Neuronal stem cell (in vitro differentiated cells): ENCODE data around the gene ASXL3. TPM values are rescaled to one million over a fixed set of nuclear protein-coding genes. Genes with fewer than 3 reads are reported as not detected.

Experiments
- DNase-seq: peaks from one replicate; pipeline ENCODE4 v3.0.0-alpha.2; 2013; ENCODE audit warnings: low spot score
- H2AFZ ChIP-seq: one replicate; pipeline ENCODE4 v1.6.1; 2013; ENCODE audit warnings: mild to moderate bottlenecking, low read length, inconsistent platforms
- H2AK5ac ChIP-seq: 2 replicates; pipeline ENCODE4 v1.6.1; 2013; ENCODE audit warnings: low read depth, mild to moderate bottlenecking, inconsistent platforms, low read length, moderate library complexity, mixed read lengths
- H2BK120ac ChIP-seq: 2 replicates; pipeline ENCODE4 v1.6.1; 2013; ENCODE audit warnings: low read depth, mild to moderate bottlenecking, inconsistent platforms, low read length, moderate library complexity, mixed read lengths
- H2BK12ac ChIP-seq: one replicate; pipeline ENCODE4 v1.6.1; 2013; ENCODE audit warnings: low read length, inconsistent platforms
- H2BK15ac ChIP-seq: 2 replicates; pipeline ENCODE4 v1.6.1; 2013; ENCODE audit warnings: mild to moderate bottlenecking, low read length, inconsistent platforms, mixed read lengths
- H2BK5ac ChIP-seq: one replicate; pipeline ENCODE4 v1.6.1; 2013; ENCODE audit warnings: inconsistent platforms, mild to moderate bottlenecking, low read length, moderate library complexity
- H3K14ac ChIP-seq: one replicate; pipeline ENCODE4 v1.6.1; 2013; ENCODE audit warnings: low read length, inconsistent platforms
- H3K18ac ChIP-seq: 2 replicates; pipeline ENCODE4 v1.6.1; 2013; ENCODE audit warnings: low read length, inconsistent platforms
- H3K23ac ChIP-seq: 2 replicates; pipeline ENCODE4 v1.6.1; 2013; ENCODE audit warnings: low read depth, mild to moderate bottlenecking, mixed read lengths, low read length, inconsistent platforms; ENCODE audit not compliant: poor library complexity
- H3K27ac ChIP-seq: replicated peaks from 3 replicates; pipeline ENCODE4 v1.5.1; 2013; ENCODE audit warnings: low read length, inconsistent platforms
- H3K27me3 ChIP-seq, 3 experiments: 2 replicates each; pipeline ENCODE4 v1.6.1; 2013; ENCODE audit warnings: low read length in 3 of 3, mild to moderate bottlenecking in 2 of 3, inconsistent platforms in 1 of 3, low read depth in 1 of 3, mixed read lengths in 1 of 3, moderate library complexity in 1 of 3; ENCODE audit not compliant: control insufficient read depth in 3 of 3, insufficient read depth in 3 of 3
- H3K36me3 ChIP-seq, 2 donors: replicated peaks in 1 of 2; 2 replicates each; pipeline ENCODE4 v1.6.1; 2013; ENCODE audit warnings: low read length in 2 of 2; ENCODE audit not compliant: control insufficient read depth in 2 of 2, insufficient read depth in 2 of 2
- H3K4ac ChIP-seq: 2 replicates; pipeline ENCODE4 v1.6.1; 2013; ENCODE audit warnings: inconsistent platforms, mild to moderate bottlenecking, low read length, moderate library complexity
- H3K4me1 ChIP-seq, 2 donors: 1 replicate in 1 of 2; 2 replicates in 1 of 2; pipeline ENCODE4 v1.6.1; 2013; ENCODE audit warnings: low read length in 2 of 2, low read depth in 1 of 2; ENCODE audit not compliant: control insufficient read depth in 2 of 2, insufficient read depth in 1 of 2
- H3K4me2 ChIP-seq: one replicate; pipeline ENCODE4 v1.6.1; 2013; ENCODE audit warnings: mild to moderate bottlenecking, low read length, inconsistent platforms; ENCODE audit not compliant: insufficient read depth, poor library complexity, severe bottlenecking
- H3K4me3 ChIP-seq, 2 donors: 2 replicates each; pipeline ENCODE4 v1.5.1; 2013; ENCODE audit warnings: low read length in 2 of 2, mild to moderate bottlenecking in 2 of 2, inconsistent platforms in 1 of 2, moderate library complexity in 1 of 2
- H3K79me1 ChIP-seq: one replicate; pipeline ENCODE4 v1.6.1; 2013; ENCODE audit warnings: low read depth, mild to moderate bottlenecking, inconsistent platforms, low read length, moderate library complexity
- H3K9ac ChIP-seq: one replicate; pipeline ENCODE4 v1.6.1; 2013; ENCODE audit warnings: mild to moderate bottlenecking, low read depth, low read length, inconsistent platforms; ENCODE audit not compliant: poor library complexity
- H3K9me3 ChIP-seq, 2 donors: replicated peaks in 1 of 2; 2 replicates each; pipeline versions ENCODE3 to v1.6.1; 2013; ENCODE audit warnings: low read length in 2 of 2, mild to moderate bottlenecking in 2 of 2, inconsistent platforms in 1 of 2, low read depth in 1 of 2, mixed read lengths in 1 of 2, moderate library complexity in 1 of 2; ENCODE audit not compliant: control insufficient read depth in 2 of 2, insufficient read depth in 1 of 2
- H4K8ac ChIP-seq: one replicate; pipeline ENCODE4 v1.6.1; 2013; ENCODE audit warnings: low read depth, mild to moderate bottlenecking, inconsistent platforms, low read length, moderate library complexity
- H4K91ac ChIP-seq: one replicate; pipeline ENCODE4 v1.6.1; 2013; ENCODE audit warnings: low read length, low read depth, mild to moderate bottlenecking, inconsistent platforms; ENCODE audit not compliant: poor library complexity
- WGBS, 2 donors: extraction: QIAGEN DNeasy Blood & Tissue Kit; methylation state at CpG; one replicate each; pipeline ENCODE4 v1.1.7; 2013; ENCODE audit warnings: missing lambda C conversion rate in 2 of 2, mixed read lengths in 1 of 2; ENCODE audit not compliant: insufficient read length in 2 of 2, insufficient replicate concordance in 1 of 2; ENCODE audit errors: extremely low coverage in 2 of 2; 5-methylcytosine and 5-hydroxymethylcytosine counted together
- polyA plus RNA-seq, 2 experiments: library from polyadenylated mRNA; stranded (reverse); fragments of 200-250 nt; gene quantifications; one replicate each; pipeline ENCODE4 v1.2.3, GENCODE V29; 2013

The ASXL3 gene
- polyA plus RNA-seq (2013, experiment 1 of 2): 2.1 TPM
- 2.2 TPM for polyA plus RNA-seq (2013, experiment 2 of 2)

- no CpG with 5 or more reads among the region's 103 CpGs for whole genome bisulfite sequencing, 2 donors
- peaks cover 9 to 27% of the 10 kb centered on the region in 2 donors for H3K4me1 ChIP-seq
- peak within 1 kb of the TSS; percentile 8 for H3K27ac ChIP-seq
These were observed at the start of gene ASXL3 for GRCh38 chr18:33577685-33578517. TSS of gene ASXL3 (plus strand) at chr18:33578219. CDS start at chr18:33578632, 413 bp downstream.

DNA sequence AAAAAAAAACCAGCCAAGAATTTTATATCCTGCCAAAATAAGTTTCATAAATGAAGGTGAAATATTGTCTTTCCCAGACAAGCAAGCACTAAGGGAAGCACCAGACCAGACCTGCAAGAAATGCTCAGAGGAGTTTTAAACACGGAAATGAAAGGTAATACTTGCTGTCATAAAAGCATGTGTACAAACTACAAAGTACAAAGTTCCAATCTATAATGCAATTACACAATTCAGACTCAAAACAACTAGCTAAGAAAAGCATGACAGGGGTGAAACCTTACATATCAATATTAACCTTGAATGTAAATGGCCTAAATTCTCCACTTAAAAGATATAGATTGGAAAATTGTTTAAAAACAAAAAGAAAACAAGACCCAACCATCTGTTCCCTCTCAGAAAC, 45.0 kb upstream of the ASXL3 start:
- no peak overlapping the region for H2BK12ac ChIP-seq
- no peak overlapping the region for H2BK15ac ChIP-seq
- H3K4me1 ChIP-seq: no peaks in the 10 kb centered on the region
- H3K9me3 ChIP-seq: no peaks in the 10 kb centered on the region
- no peak overlapping the region for H3K4me3 ChIP-seq
- no peaks in the 10 kb centered on the region for H3K36me3 ChIP-seq
- H4K91ac ChIP-seq: no peak overlapping the region
- DNase-seq: no peak
- no peak overlapping the region for H3K23ac ChIP-seq
- H3K79me1 ChIP-seq: no peaks in the 10 kb centered on the region
- no peak overlapping the region for H3K4ac ChIP-seq
- H2BK120ac ChIP-seq: no peak overlapping the region
- WGBS, 2 donors: no CpG with 5 or more reads among the region's 1 CpG
- no peak overlapping the region for H3K27ac ChIP-seq
- H2AFZ ChIP-seq: no peak overlapping the region
- H4K8ac ChIP-seq: no peak overlapping the region
- no peak overlapping the region for H3K18ac ChIP-seq
- no peak overlapping the region for H3K14ac ChIP-seq
- no peak overlapping the region for H2AK5ac ChIP-seq
- H2BK5ac ChIP-seq: no peak overlapping the region
- no peak overlapping the region for H3K9ac ChIP-seq
- H3K4me2 ChIP-seq: no peak overlapping the region
- H3K27me3 ChIP-seq: no peaks in the 10 kb centered on the region

More at GRCh38 chr18:33577685-33578517, at the start of gene ASXL3:
- H2BK5ac ChIP-seq: no peak within 1 kb of the TSS
- H2BK12ac ChIP-seq: peak within 1 kb of the TSS; percentile 67
- no peak within 1 kb of the TSS for H3K23ac ChIP-seq
- no peaks in the 10 kb centered on the region for H3K27me3 ChIP-seq
- H3K4ac ChIP-seq: peak within 1 kb of the TSS; percentile 54
- H3K14ac ChIP-seq: peak within 1 kb of the TSS; percentile 56
- peak within 1 kb of the TSS; percentile 94 for H3K18ac ChIP-seq
- H2AFZ ChIP-seq: peak within 1 kb of the TSS; percentile 99
- peak within 1 kb of the TSS; percentile 84 for H2BK15ac ChIP-seq
- peak within 1 kb of the TSS; percentile 69 for H3K4me2 ChIP-seq
- peak within 1 kb of the TSS; percentile 35 for H2AK5ac ChIP-seq
- H4K91ac ChIP-seq: peak within 1 kb of the TSS; percentile 87
- H3K79me1 ChIP-seq: peaks cover 4% of the 10 kb centered on the region
- peak; percentile 54 for DNase-seq
- H3K4me3 ChIP-seq: peak within 1 kb of the TSS; percentile 84 to 86
- peak within 1 kb of the TSS; percentile 100 for H4K8ac ChIP-seq
- peak within 1 kb of the TSS; percentile 97 for H3K9ac ChIP-seq
- H3K9me3 ChIP-seq: no peaks in the 10 kb centered on the region
- no peaks in the 10 kb centered on the region for H3K36me3 ChIP-seq
- H2BK120ac ChIP-seq: peak within 1 kb of the TSS; percentile 6

DNA sequence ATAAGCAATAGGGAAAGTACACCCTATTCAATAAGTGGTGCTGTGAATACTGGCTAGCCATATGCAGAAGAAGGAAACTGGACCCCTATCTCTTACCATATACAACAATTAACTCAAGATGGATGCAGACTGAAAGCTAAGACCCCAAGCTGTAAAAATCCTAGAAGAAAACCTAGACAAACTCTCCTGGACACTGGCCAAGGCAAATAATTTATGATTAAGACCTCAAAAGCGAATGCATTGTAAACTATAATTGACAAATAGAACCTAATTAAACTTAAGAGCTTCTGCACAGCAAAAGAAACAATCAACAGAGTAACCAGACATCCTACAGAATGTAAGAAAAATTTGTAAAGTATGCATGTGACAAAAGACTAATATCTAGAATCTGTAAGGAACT, 41.1 kb upstream of the ASXL3 start:
- H3K9me3 ChIP-seq: no peaks in the 10 kb centered on the region
- no peak overlapping the region for H2BK15ac ChIP-seq
- no peaks in the 10 kb centered on the region for H3K27me3 ChIP-seq
- H3K4ac ChIP-seq: no peak overlapping the region
- H3K79me1 ChIP-seq: no peaks in the 10 kb centered on the region
- no peak overlapping the region for H3K27ac ChIP-seq
- no peak for DNase-seq
- H3K4me3 ChIP-seq: no peak overlapping the region
- H4K8ac ChIP-seq: no peak overlapping the region
- H2BK5ac ChIP-seq: no peak overlapping the region
- H3K18ac ChIP-seq: no peak overlapping the region
- no peak overlapping the region for H2AFZ ChIP-seq
- H3K4me2 ChIP-seq: no peak overlapping the region
- H3K9ac ChIP-seq: no peak overlapping the region
- no peak overlapping the region for H2BK12ac ChIP-seq
- H2BK120ac ChIP-seq: no peak overlapping the region
- H4K91ac ChIP-seq: no peak overlapping the region
- H3K23ac ChIP-seq: no peak overlapping the region
- H3K36me3 ChIP-seq: no peaks in the 10 kb centered on the region
- no peak overlapping the region for H3K14ac ChIP-seq
- peaks cover 0 to 4% of the 10 kb centered on the region in 2 donors for H3K4me1 ChIP-seq
- no peak overlapping the region for H2AK5ac ChIP-seq
- no CpG with 5 or more reads among the region's 1 CpG for WGBS, 2 donors

DNA sequence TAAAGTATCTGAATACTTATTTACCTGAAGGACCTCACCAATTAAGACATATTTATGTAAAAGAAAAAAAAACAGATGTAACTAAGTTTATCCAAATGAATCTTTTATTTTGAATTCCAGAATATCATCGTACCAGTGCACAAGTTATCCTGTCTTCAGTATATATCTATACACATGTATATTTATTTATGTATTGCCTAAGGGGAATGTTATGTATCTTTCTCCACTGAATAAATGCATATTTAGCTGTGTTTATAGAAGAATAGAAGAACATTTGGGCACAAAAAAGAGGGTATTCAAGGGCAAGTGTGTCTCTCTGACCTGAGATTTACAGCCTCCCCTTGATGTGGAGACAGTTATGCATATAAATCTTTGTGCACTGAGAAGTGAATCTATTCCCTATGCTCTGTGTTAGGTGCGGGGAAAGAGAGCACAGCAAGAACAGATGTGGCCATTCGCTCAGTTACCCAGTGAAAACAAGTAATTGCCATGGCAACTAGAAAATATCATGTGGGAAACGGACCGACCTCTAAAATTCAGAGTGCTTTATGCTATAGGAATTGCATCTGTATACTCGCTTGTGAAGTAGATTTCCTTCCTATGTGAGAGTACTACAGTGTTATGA, 39.5 kb upstream of the ASXL3 start:
- no peaks in the 10 kb centered on the region for H3K79me1 ChIP-seq
- no peak overlapping the region for H3K4me2 ChIP-seq
- H3K14ac ChIP-seq: no peak overlapping the region
- no peak overlapping the region for H3K18ac ChIP-seq
- no peak overlapping the region for H2AFZ ChIP-seq
- H3K27me3 ChIP-seq: no peaks in the 10 kb centered on the region
- H2BK12ac ChIP-seq: no peak overlapping the region
- H3K4me3 ChIP-seq: no peak overlapping the region
- no peak for DNase-seq
- H3K9me3 ChIP-seq: no peaks in the 10 kb centered on the region
- H3K9ac ChIP-seq: no peak overlapping the region
- H2AK5ac ChIP-seq: no peak overlapping the region
- H2BK120ac ChIP-seq: no peak overlapping the region
- H2BK15ac ChIP-seq: no peak overlapping the region
- no CpG with 5 or more reads among the region's 6 CpGs for WGBS, 2 donors
- no peak overlapping the region for H4K91ac ChIP-seq
- H3K4me1 ChIP-seq: peaks cover 0 to 4% of the 10 kb centered on the region in 2 donors
- no peak overlapping the region for H3K4ac ChIP-seq
- no peaks in the 10 kb centered on the region for H3K36me3 ChIP-seq
- H4K8ac ChIP-seq: no peak overlapping the region
- no peak overlapping the region for H3K23ac ChIP-seq
- no peak overlapping the region for H3K27ac ChIP-seq
- no peak overlapping the region for H2BK5ac ChIP-seq
